Caco-2 (cell line): Measurements from ENCODE around the gene CHRM2. TPM values are rescaled to one million over a fixed set of nuclear protein-coding genes. Genes with fewer than 3 reads are reported as not detected.

Source experiments
- BruUV-seq: library from RNA; stranded (reverse); fragments of 400-500 nt; replicated peaks from 2 replicates; lab custom pipeline; 2021; lab: Mats Ljungman, UMichigan
- CTCF ChIA-PET: fragments of 300-600 bp; sonication (Branson Sonifier 250); formaldehyde crosslinking; loops from one replicate; lab custom pipeline; 2022; ENCODE audit warnings: antibody characterized with exemption; lab: Charles Lee
- POLR2A ChIA-PET: fragments of 300-600 bp; sonication (Branson Sonifier 250); formaldehyde crosslinking; loops from one replicate; lab custom pipeline; 2022; ENCODE audit warnings: antibody characterized with exemption; lab: Charles Lee
- DNase-seq, 2 experiments: peaks; one replicate each; pipeline versions ENCODE4 v3.0.0 to v3.0.0-alpha.2; 2020 to 2022
- H3K27me3 ChIP-seq: replicated peaks from 2 replicates; pipeline ENCODE4 v1.6.0; 2011; ENCODE audit warnings: low read length; ENCODE audit not compliant: control insufficient read depth, insufficient read depth
- H3K36me3 ChIP-seq: 2 replicates; pipeline ENCODE4 v1.5.1; 2011; ENCODE audit warnings: low read length; ENCODE audit not compliant: control insufficient read depth, insufficient read depth
- H3K4me1 ChIP-seq: fragments of 250-450 bp; sonication (Bioruptor Pico); 2 replicates; pipeline ENCODE4 v1.5.1; 2020; ENCODE audit warnings: mild to moderate bottlenecking
- H3K4me3 ChIP-seq: 2 replicates; pipeline ENCODE4 v1.5.1; 2011; ENCODE audit warnings: low read depth, mild to moderate bottlenecking, control low read depth, low read length
- H3K9me3 ChIP-seq: fragments of 250-450 bp; sonication (Bioruptor Pico); 2 replicates; pipeline ENCODE4 v1.5.1; 2020; ENCODE audit warnings: mild to moderate bottlenecking, moderate library complexity
- H3K27ac Mint-ChIP-seq: one replicate; pipeline ENCODE4 v1.8.0; 2022; ENCODE audit warnings: mixed read lengths; ENCODE audit not compliant: unreplicated experiment
- H3K27me3 Mint-ChIP-seq: one replicate; pipeline ENCODE4 v1.8.0; 2022; ENCODE audit warnings: mixed read lengths; ENCODE audit not compliant: insufficient read depth, unreplicated experiment
- H3K36me3 Mint-ChIP-seq: one replicate; pipeline ENCODE4 v1.8.0; 2022; ENCODE audit warnings: mild to moderate bottlenecking, mixed read lengths; ENCODE audit not compliant: insufficient read depth, unreplicated experiment
- H3K4me1 Mint-ChIP-seq: one replicate; pipeline ENCODE4 v1.8.0; 2022; ENCODE audit warnings: low read depth, mixed read lengths; ENCODE audit not compliant: unreplicated experiment
- H3K4me3 Mint-ChIP-seq: one replicate; pipeline ENCODE4 v1.8.0; 2022; ENCODE audit warnings: mild to moderate bottlenecking, moderate library complexity, mixed read lengths; ENCODE audit not compliant: unreplicated experiment
- H3K9me3 Mint-ChIP-seq: one replicate; pipeline ENCODE4 v1.8.0; 2022; ENCODE audit warnings: mixed read lengths; ENCODE audit not compliant: unreplicated experiment
- CTCF ChIP-seq, 2 experiments: fragments of 200-600 bp in 1 of 2; IDR thresholded peaks; 1 replicate in 1 of 2; 2 replicates in 1 of 2; pipeline versions ENCODE4 v1.5.1 to v1.8.0; 2011 to 2022; ENCODE audit warnings: antibody characterized with exemption in 1 of 2, control low read depth in 1 of 2, inconsistent platforms in 1 of 2, low read depth in 1 of 2, low read length in 1 of 2, mild to moderate bottlenecking in 1 of 2, moderate library complexity in 1 of 2; ENCODE audit not compliant: insufficient read depth in 1 of 2, severe bottlenecking in 1 of 2, unreplicated experiment in 1 of 2
- intact Hi-C: fragments of 100-400 bp; cut with micrococcal nuclease; formaldehyde crosslinking; loops from one replicate; pipeline ENCODE4 v1.10.0; 2022; ENCODE audit not compliant: unreplicated experiment
- total RNA-seq: library from RNA; stranded (reverse); gene quantifications from 2 replicates; pipeline ENCODE4 v1.2.3, GENCODE V29; 2022

Gene CHRM2
- total RNA-seq, 1 experiment from 2014 or later = not detected

GRCh38 chr7:136887317-136887716, 18.9 kb downstream of the CHRM2 start:
- intact Hi-C loops = no loop called here
- no peak for DNase-seq
- Histone ChIP-seq H3K27me3 (no peaks in the 10 kb centered on the region), H3K4me1 (no peaks in the 10 kb centered on the region), H3K36me3 (no peaks in the 10 kb centered on the region), H3K4me3 (no peak overlapping the region), H3K9me3 (no peaks in the 10 kb centered on the region)
- POLR2A ChIA-PET = no interaction called here
- no peak overlapping the region for H3K27ac Mint-ChIP-seq
- CTCF ChIA-PET = no interaction called here
- no peaks in the 10 kb centered on the region for H3K4me1 Mint-ChIP-seq
- no peak for TF ChIP-seq CTCF (IDR thresholded peaks at IDR 0.05; ENCODE audit: insufficient read depth in 1 of 2, low read depth in 1 of 2, low read length in 1 of 2, severe bottlenecking in 1 of 2, unreplicated experiment in 1 of 2)
- H3K27me3 Mint-ChIP-seq = no peaks in the 10 kb centered on the region
- no peaks in the 10 kb centered on the region for H3K36me3 Mint-ChIP-seq
- H3K9me3 Mint-ChIP-seq = no peaks in the 10 kb centered on the region
- BruUV-seq = no TSS peak
- no peak overlapping the region for H3K4me3 Mint-ChIP-seq

GRCh38 chr7:136890399-136890798, 21.9 kb downstream of the CHRM2 start:
- POLR2A ChIA-PET = no interaction called here
- peaks cover 9% of the 10 kb centered on the region for H3K9me3 Mint-ChIP-seq
- Histone ChIP-seq H3K27me3 (no peaks in the 10 kb centered on the region), H3K36me3 (no peaks in the 10 kb centered on the region), H3K4me3 (no peak overlapping the region), H3K9me3 (no peaks in the 10 kb centered on the region), H3K4me1 (no peaks in the 10 kb centered on the region)
- H3K4me3 Mint-ChIP-seq = no peak overlapping the region
- no TSS peak for BruUV-seq
- no peaks in the 10 kb centered on the region for H3K36me3 Mint-ChIP-seq
- H3K4me1 Mint-ChIP-seq = no peaks in the 10 kb centered on the region
- TF ChIP-seq CTCF (IDR thresholded peaks at IDR 0.05; ENCODE audit: insufficient read depth in 1 of 2, low read depth in 1 of 2, low read length in 1 of 2, severe bottlenecking in 1 of 2, unreplicated experiment in 1 of 2) = no peak
- CTCF ChIA-PET = no interaction called here
- H3K27me3 Mint-ChIP-seq = peaks cover 3% of the 10 kb centered on the region
- no peak overlapping the region for H3K27ac Mint-ChIP-seq
- intact Hi-C loops = no loop called here
- no peak for DNase-seq

- Mint-ChIP-seq H3K9me3 (peaks cover 9% of the 10 kb centered on the region), H3K36me3 (no peaks in the 10 kb centered on the region), H3K4me3 (no peak overlapping the region), H3K27me3 (peaks cover 3% of the 10 kb centered on the region), H3K27ac (no peak overlapping the region), H3K4me1 (no peaks in the 10 kb centered on the region)
- H3K4me3 ChIP-seq = no peak overlapping the region
- H3K9me3 ChIP-seq = no peaks in the 10 kb centered on the region
- no peak for TF ChIP-seq CTCF (IDR thresholded peaks at IDR 0.05; ENCODE audit: insufficient read depth in 1 of 2, low read depth in 1 of 2, low read length in 1 of 2, severe bottlenecking in 1 of 2, unreplicated experiment in 1 of 2)
- POLR2A ChIA-PET = interaction anchor here (0.7 kb wide), 1 partner anchor 10 kb away, joined by 5 read pairs; no protein-coding TSS in a partner anchor
- no peaks in the 10 kb centered on the region for H3K4me1 ChIP-seq
- BruUV-seq = no TSS peak
- CTCF ChIA-PET = no interaction called here
- no peaks in the 10 kb centered on the region for H3K36me3 ChIP-seq
- intact Hi-C loops = no loop called here
- no peak for DNase-seq
- no peaks in the 10 kb centered on the region for H3K27me3 ChIP-seq
Measured at GRCh38 chr7:136891850-136892249, 23.4 kb downstream of the CHRM2 start.
